Measurements from ENCODE around the gene KDM6A.
A peak's percentile ranks its signal among the peaks of the same experiment; 100 is the strongest.
"Not testable (repeated sequence)": the region's sequence is repeated elsewhere in the genome, so short reads cannot be mapped to it uniquely, and the experiment has no call there.

Gene KDM6A

DNA sequence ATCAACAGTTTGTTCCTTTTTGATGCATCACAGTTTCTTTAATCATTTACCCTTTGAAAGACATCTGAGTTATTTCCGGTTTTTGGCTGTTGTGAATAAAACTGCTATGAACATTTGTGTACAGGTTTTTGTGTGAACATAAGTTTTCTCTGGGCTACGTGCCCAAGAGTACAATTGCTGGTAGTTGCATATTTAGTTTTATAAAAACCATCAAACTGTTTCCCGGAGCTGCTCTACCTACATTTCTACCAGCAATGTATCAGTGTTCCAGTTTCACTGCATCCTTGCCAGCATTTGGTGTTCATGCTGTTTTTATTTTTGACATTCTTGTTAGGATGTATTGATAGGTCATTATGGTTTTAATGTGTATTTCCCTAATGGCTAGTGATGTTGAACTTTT lies 17.3 kb downstream of the KDM6A start:
- no peak for DNase-seq

GRCh38 chrX:44890687-44891086 lies 17.7 kb downstream of the KDM6A start:
- DNase-seq: not testable (repeated sequence)

DNA sequence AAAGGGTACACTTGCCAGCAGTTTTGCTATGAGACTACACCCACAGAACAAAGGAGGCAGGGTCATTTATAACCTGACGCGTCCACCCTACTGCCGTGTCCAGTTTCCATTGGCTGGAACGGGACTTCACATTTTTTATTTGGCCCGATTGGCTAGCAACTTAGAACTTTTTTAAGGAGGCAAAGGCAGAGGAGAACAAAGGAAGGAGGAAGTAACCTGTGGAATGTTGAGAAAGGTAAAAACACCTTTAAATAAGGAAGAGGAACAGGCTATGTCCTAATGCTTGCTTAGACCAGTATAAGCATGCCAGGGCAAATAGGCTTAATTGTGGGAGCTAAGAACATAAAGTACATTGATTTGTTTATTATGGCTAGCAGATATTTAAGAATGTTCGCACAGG lies 18.7 kb downstream of the KDM6A start:
- DNase-seq: no peak

GRCh38 chrX:44896876-44897186 lies 23.8 kb downstream of the KDM6A start:
- no peak for DNase-seq

DNA sequence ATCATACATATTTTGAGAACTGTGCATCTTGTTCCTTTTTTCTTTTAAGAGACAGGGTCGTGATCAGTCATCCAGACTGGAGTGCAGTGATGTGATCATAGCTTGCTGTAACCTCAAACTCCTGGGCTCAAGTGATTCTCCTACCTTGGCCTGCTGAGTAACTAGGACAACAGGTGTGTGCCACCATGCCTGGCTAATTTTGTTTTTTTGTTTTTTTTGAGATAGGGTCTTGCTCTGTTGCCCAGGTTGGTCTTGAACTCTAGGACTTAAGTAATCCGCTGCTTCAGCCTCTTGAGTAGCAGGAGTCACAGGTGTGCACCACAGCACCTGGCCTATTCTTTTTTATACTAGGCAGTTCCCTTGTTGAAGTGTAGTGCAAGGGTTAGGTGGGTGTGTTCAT lies 24.6 kb downstream of the KDM6A start:
- DNase-seq: no peak

- DNase-seq: peak; percentile 48
These were observed 25.6 kb downstream of the KDM6A start for GRCh38 chrX:44898411-44899221.

GRCh38 chrX:44899946-44900345 lies 27.0 kb downstream of the KDM6A start:
- no peak for DNase-seq

DNA sequence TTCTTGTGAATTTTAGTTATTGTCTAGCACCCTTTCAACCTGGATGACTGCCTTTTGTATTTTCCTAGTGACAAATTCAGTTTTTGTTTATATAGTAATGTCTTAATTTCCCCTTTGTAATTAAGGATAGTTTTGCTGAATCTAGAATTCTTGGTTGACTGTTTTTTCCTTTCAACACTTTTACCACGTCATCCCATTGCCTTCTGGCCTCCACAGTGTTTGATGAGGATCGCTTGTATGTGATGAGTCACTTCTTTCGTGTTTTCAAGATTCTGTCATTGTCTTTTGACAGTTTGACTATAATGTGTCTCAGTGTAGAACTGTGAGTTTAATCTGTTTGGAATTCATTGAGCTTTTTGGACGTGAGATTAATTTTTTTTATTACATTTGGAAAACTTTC lies 30.1 kb downstream of the KDM6A start:
- peak; percentile 47 for DNase-seq

GRCh38 chrX:44903830-44904530 lies 31.0 kb downstream of the KDM6A start:
- peak; percentile 20 for DNase-seq

- no peak for DNase-seq
These were observed 31.6 kb downstream of the KDM6A start for GRCh38 chrX:44904542-44905115.

DNA sequence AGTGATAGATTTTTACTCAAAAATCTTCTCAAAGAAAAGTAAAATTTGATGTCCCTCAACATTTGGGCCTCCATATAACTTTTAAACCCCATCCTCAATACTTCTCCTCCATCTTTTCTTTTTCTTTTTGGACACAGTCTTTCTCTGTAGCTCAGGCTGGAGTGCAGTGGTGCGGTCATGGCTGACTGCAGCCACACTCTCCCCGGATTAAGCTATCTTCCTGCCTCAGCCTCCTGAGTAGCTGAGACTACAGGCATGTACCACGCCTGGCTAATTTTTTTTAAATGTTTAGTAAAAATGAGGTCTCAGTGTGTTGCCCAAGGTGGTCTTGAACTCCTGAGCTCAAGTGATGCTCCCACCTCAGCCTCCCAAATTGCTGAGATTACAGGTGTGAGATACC lies 33.1 kb downstream of the KDM6A start:
- DNase-seq: no peak

DNA sequence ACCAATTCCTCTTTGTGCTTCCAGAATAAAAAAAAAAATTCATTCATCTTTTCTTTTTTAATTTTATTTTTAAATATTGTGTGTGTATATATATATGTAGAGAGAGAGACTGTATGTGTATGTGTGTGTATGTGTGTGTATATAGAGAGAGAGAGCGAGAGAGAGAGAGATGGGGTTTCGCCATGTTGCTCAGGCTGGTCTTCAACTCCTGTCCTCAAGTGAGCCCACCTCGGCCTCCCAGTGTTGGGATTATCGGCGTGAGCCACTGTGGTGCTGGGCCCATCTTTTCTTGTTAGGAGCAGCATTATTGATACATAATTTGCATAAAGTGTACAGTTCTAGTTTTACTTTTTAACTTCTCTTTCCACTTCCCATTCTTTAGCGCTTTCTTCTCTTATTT lies 33.6 kb downstream of the KDM6A start:
- no peak for DNase-seq

DNA sequence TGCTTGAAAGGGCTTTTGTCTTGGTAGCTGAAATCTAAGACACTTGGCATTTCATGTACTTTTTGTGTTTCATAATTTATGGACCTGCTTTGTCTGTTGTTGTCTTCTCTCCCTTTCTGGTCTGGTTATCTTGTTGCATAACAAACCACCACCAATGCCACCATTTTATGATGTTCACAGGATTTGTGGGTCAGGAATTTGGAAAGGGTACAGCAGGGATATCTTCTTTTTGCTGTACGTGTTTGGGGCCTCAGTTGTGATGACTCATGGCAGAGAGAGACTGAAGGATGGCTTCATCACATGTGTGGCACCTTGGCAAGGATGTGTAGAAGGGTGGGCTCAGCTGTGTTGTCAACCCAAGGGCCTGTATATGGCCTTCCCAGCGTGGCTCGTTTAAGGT lies 35.2 kb downstream of the KDM6A start:
- no peak for DNase-seq

GRCh38 chrX:44908827-44909226 lies 35.8 kb downstream of the KDM6A start:
- no peak for DNase-seq

GRCh38 chrX:44910508-44910907 lies 37.5 kb downstream of the KDM6A start:
- not testable (repeated sequence) for DNase-seq

GRCh38 chrX:44911074-44911600 lies 38.1 kb downstream of the KDM6A start:
- DNase-seq: not testable (repeated sequence)

- DNase-seq: no peak
These were observed 40.9 kb downstream of the KDM6A start for GRCh38 chrX:44913656-44914531.

DNA sequence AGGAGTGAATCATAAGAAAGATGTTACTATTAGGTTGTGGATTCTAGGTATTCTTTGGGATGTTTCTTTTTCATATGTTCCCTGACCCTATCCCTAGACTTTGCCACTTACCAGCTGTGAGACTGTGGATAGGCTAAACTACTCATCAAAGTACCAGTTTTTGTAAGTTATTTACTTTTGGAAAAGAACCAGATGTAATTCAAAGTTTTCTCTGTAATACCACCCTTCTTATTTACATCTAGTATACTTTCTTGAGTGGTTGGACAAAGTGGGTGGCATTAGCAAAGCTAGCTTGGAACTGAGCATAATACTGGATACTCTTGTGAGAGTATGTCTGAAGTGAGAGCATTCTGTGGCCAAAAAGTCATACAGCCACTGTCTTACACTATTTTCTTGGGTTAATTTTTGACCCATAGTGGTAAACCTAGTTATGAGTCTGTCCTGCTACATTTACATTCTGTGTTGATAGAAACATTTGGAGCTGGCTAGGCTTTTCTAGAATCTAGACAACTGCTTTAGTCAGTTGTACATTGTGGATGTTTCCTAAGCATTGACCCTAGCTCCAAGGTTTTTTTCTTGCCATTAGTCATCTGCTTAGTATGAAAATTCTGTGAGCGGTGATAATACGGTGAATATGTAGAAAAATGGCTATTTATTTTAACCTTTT lies 41.7 kb downstream of the KDM6A start:
- no peak for DNase-seq

- no peak for DNase-seq
These were observed 42.4 kb downstream of the KDM6A start for GRCh38 chrX:44915361-44915868.

GRCh38 chrX:44918722-44919121 lies 45.7 kb downstream of the KDM6A start:
- no peak for DNase-seq

GRCh38 chrX:44922980-44923379 lies 50.0 kb downstream of the KDM6A start:
- DNase-seq: no peak

GRCh38 chrX:44927398-44927797 lies 54.4 kb downstream of the KDM6A start:
- no peak for DNase-seq

Measured in RPMI8226 (cell line).